SK-N-SH (cell line): ENCODE results near the gene RBM38. TPM values are rescaled to one million over a fixed set of nuclear protein-coding genes. Genes with fewer than 3 reads are reported as not detected.

ENCODE experiments used
- CTCF ChIA-PET: fragments of 300-600, 350-600 bp; formaldehyde crosslinking; extraction: SDS; loops from one replicate; lab custom pipeline; 2021; lab: Yijun Ruan, JAX
- POLR2A ChIA-PET: fragments of 350-600 bp; sonication (Branson Sonifier 250); formaldehyde crosslinking; extraction: SDS; loops from one replicate; lab custom pipeline; 2020; ENCODE audit warnings: antibody characterized with exemption, inconsistent platforms; lab: Yijun Ruan, JAX
- DNase-seq: peaks from one replicate; pipeline ENCODE4 v3.0.0; 2012
- H2AFZ ChIP-seq: fragments of 200-600 bp; sonication (generic); 2 replicates; pipeline ENCODE4 v1.8.1; 2016; ENCODE audit warnings: antibody characterized with exemption, mild to moderate bottlenecking, low read depth
- H3F3A ChIP-seq: fragments of 200-600 bp; sonication (generic); replicated peaks from 2 replicates; pipeline ENCODE3; 2016; ENCODE audit warnings: antibody characterized with exemption, mild to moderate bottlenecking; ENCODE audit not compliant: insufficient read depth
- H3K27ac ChIP-seq, 2 experiments: fragments of 200-500 bp in 1 of 2; fragments of 200-600 bp in 1 of 2; sonication (Bioruptor generic) in 1 of 2; sonication (generic), shearing (Covaris generic) in 1 of 2; 2 replicates each; pipeline versions ENCODE4 v1.5.1 to v1.6.1; 2014 to 2016; ENCODE audit warnings: low read depth in 2 of 2, inconsistent platforms in 1 of 2, low read length in 1 of 2, mild to moderate bottlenecking in 1 of 2, mixed read lengths in 1 of 2
- H3K27me3 ChIP-seq: fragments of 200-600 bp; sonication (generic), shearing (Covaris generic); 2 replicates; pipeline ENCODE4 v1.6.1; 2016; ENCODE audit warnings: mixed run types; ENCODE audit not compliant: insufficient read depth
- H3K36me3 ChIP-seq, 2 experiments: fragments of 200-500 bp in 1 of 2; fragments of 200-600 bp in 1 of 2; sonication (Bioruptor generic) in 1 of 2; sonication (generic) in 1 of 2; replicated peaks in 1 of 2; 2 replicates each; pipeline versions ENCODE3 to v1.5.1; 2014 to 2016; ENCODE audit warnings: low read length in 1 of 2, mild to moderate bottlenecking in 1 of 2; ENCODE audit not compliant: insufficient read depth in 2 of 2, control insufficient read depth in 1 of 2
- H3K4me1 ChIP-seq, 2 experiments: fragments of 200-500 bp in 1 of 2; fragments of 200-600 bp in 1 of 2; sonication (Bioruptor generic) in 1 of 2; sonication (generic), shearing (Covaris generic) in 1 of 2; 2 replicates each; pipeline versions ENCODE4 v1.5.1 to v1.6.1; 2014 to 2016; ENCODE audit warnings: low read depth in 1 of 2, low read length in 1 of 2, mixed run types in 1 of 2; ENCODE audit not compliant: insufficient read depth in 2 of 2, control insufficient read depth in 1 of 2
- H3K4me2 ChIP-seq: fragments of 200-600 bp; sonication (generic), shearing (Covaris generic); 2 replicates; pipeline ENCODE4 v1.6.1; 2017; ENCODE audit warnings: mixed run types
- H3K4me3 ChIP-seq, 2 experiments: fragments of 200-500 bp in 1 of 2; fragments of 200-600 bp in 1 of 2; sonication (Bioruptor generic) in 1 of 2; sonication (generic), shearing (Covaris generic) in 1 of 2; 2 replicates each; pipeline versions ENCODE4 v1.5.1 to v1.8.1; 2014 to 2016; ENCODE audit warnings: low read depth in 2 of 2, inconsistent platforms in 1 of 2, low read length in 1 of 2, mild to moderate bottlenecking in 1 of 2, mixed read lengths in 1 of 2, moderate library complexity in 1 of 2
- H3K79me2 ChIP-seq: fragments of 200-600 bp; sonication (generic); 2 replicates; pipeline ENCODE4 v1.8.1; 2017; ENCODE audit warnings: mild to moderate bottlenecking; ENCODE audit not compliant: insufficient read depth
- H3K9ac ChIP-seq: fragments of 200-600 bp; sonication (generic); 2 replicates; pipeline ENCODE4 v1.6.1; 2017; ENCODE audit warnings: mixed run types
- H3K9me2 ChIP-seq: fragments of 200-600 bp; sonication (generic); 2 replicates; pipeline ENCODE4 v1.6.1; 2017; ENCODE audit warnings: mixed run types
- H3K9me3 ChIP-seq: fragments of 200-600 bp; sonication (generic); 2 replicates; pipeline ENCODE4 v1.6.1; 2017; ENCODE audit warnings: mixed run types, mild to moderate bottlenecking, moderate library complexity
- H4K20me1 ChIP-seq: fragments of 200-600 bp; sonication (generic); 2 replicates; pipeline ENCODE4 v1.6.1; 2017; ENCODE audit warnings: mild to moderate bottlenecking, mixed run types; ENCODE audit not compliant: insufficient read depth
- CHD2 ChIP-seq: fragments of 150-350 bp; IDR thresholded peaks from 2 replicates; pipeline ENCODE4 v1.6.1; 2018; ENCODE audit warnings: low read length; ENCODE audit not compliant: partially characterized antibody
- ELF1 ChIP-seq: IDR thresholded peaks from 2 replicates; pipeline ENCODE4 v1.4.0; 2012
- EZH2phosphoT487 ChIP-seq: fragments of 200-600 bp; sonication (generic); IDR thresholded peaks from 2 replicates; pipeline ENCODE4 v1.6.1; 2017; ENCODE audit warnings: low read depth, mixed run types, mild to moderate bottlenecking, antibody characterized with exemption, moderate library complexity, borderline replicate concordance
- FOSL2 ChIP-seq: IDR thresholded peaks from 2 replicates; pipeline ENCODE4 v1.4.0; 2012; ENCODE audit warnings: low read depth, mild to moderate bottlenecking, moderate library complexity, borderline replicate concordance
- FOXJ3 ChIP-seq: sonication (generic); formaldehyde crosslinking; IDR thresholded peaks from 2 replicates; pipeline ENCODE4 v1.5.1; 2020; ENCODE audit warnings: mild to moderate bottlenecking, missing genetic modification reagents
- NFIC ChIP-seq: IDR thresholded peaks from 2 replicates; pipeline ENCODE4 v1.4.0; 2012; ENCODE audit warnings: borderline replicate concordance
- NRF1 ChIP-seq: IDR thresholded peaks from 2 replicates; pipeline ENCODE4 v1.6.1; 2012; ENCODE audit warnings: low read depth, mild to moderate bottlenecking, low read length
- POLR2AphosphoS5 ChIP-seq: IDR thresholded peaks from 2 replicates; pipeline ENCODE4 v1.6.1; 2012; ENCODE audit warnings: low read depth, low read length
- RXRA ChIP-seq: IDR thresholded peaks from 2 replicates; pipeline ENCODE4 v1.4.0; 2012; ENCODE audit warnings: low read depth, mild to moderate bottlenecking, borderline replicate concordance
- SIN3A ChIP-seq: IDR thresholded peaks from 2 replicates; pipeline ENCODE4 v1.6.1; 2012; ENCODE audit warnings: low read depth, mild to moderate bottlenecking, low read length, moderate library complexity, borderline replicate concordance
- TAF1 ChIP-seq: IDR thresholded peaks from 2 replicates; pipeline ENCODE4 v1.6.1; 2012; ENCODE audit warnings: low read depth, mild to moderate bottlenecking, low read length, moderate library complexity, borderline replicate concordance
- WGBS: methylation state at CpG from one replicate; pipeline ENCODE4 v1.1.6; 2017; ENCODE audit warnings: low lambda C conversion rate; 5-methylcytosine and 5-hydroxymethylcytosine counted together
- polyA plus RNA-seq, 3 experiments: library from polyadenylated mRNA; depleted of rRNA; stranded (reverse); fragments of >200 nt; gene quantifications; 2 replicates each; pipeline ENCODE4 v1.2.3, GENCODE V29; 2012
- TF ChIP-seq, protein P1 (sequence below): IDR thresholded peaks from 2 replicates; pipeline ENCODE4 v1.4.0; 2012; ENCODE audit warnings: low read depth, borderline replicate concordance
- TF ChIP-seq, protein P2 (sequence below): IDR thresholded peaks from 2 replicates; pipeline ENCODE4 v1.6.1; 2012; ENCODE audit warnings: mild to moderate bottlenecking, low read depth, low read length, moderate library complexity
- TF ChIP-seq, protein P3 (sequence below): IDR thresholded peaks from 2 replicates; pipeline ENCODE4; 2012
- TF ChIP-seq, protein P4 (sequence below): IDR thresholded peaks from 2 replicates; pipeline ENCODE4 v1.4.0; 2012; ENCODE audit warnings: low read depth, borderline replicate concordance
- TF ChIP-seq, protein P5 (sequence below): fragments of 200-600 bp; sonication (generic); IDR thresholded peaks from 2 replicates; pipeline ENCODE4 v1.6.1; 2017; ENCODE audit warnings: antibody characterized with exemption, mild to moderate bottlenecking, moderate library complexity
- TF ChIP-seq, protein P6 (sequence below): fragments of 150-350 bp; IDR thresholded peaks from 2 replicates; pipeline ENCODE4 v1.6.1; 2017; ENCODE audit warnings: antibody characterized with exemption, low read length, low read depth, borderline replicate concordance

The RBM38 gene
- polyA plus RNA-seq, 1 of the 3 experiments (the other 2 are of a cell fraction): 11.5 TPM

DNA sequence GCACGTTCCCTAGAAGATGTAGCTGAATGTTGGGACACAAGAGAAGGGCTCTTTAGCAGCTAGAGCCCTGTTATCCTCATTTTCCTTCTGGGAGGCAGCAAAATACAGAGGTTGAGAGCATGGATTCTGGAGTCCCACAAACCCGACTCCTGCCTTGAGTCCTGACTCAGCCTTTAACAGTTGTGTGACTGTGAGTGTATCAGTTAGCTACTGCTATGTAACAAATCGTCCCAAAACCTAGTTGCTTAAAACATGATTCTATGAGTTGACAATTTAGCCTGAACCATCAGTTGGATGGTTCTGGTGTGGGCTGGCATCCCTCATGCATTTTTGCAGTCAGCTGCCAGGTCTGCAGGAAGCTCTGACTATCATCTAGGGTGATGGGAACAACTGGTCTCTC, 54.6 kb downstream of the RBM38 start (continued):
- TF ChIP-seq, protein P1, sequence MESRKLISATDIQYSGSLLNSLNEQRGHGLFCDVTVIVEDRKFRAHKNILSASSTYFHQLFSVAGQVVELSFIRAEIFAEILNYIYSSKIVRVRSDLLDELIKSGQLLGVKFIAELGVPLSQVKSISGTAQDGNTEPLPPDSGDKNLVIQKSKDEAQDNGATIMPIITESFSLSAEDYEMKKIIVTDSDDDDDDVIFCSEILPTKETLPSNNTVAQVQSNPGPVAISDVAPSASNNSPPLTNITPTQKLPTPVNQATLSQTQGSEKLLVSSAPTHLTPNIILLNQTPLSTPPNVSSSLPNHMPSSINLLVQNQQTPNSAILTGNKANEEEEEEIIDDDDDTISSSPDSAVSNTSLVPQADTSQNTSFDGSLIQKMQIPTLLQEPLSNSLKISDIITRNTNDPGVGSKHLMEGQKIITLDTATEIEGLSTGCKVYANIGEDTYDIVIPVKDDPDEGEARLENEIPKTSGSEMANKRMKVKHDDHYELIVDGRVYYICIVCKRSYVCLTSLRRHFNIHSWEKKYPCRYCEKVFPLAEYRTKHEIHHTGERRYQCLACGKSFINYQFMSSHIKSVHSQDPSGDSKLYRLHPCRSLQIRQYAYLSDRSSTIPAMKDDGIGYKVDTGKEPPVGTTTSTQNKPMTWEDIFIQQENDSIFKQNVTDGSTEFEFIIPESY: no peak
- TF ChIP-seq NFIC: no peak
- no peak for TF ChIP-seq EZH2phosphoT487
- TF ChIP-seq, protein P2, sequence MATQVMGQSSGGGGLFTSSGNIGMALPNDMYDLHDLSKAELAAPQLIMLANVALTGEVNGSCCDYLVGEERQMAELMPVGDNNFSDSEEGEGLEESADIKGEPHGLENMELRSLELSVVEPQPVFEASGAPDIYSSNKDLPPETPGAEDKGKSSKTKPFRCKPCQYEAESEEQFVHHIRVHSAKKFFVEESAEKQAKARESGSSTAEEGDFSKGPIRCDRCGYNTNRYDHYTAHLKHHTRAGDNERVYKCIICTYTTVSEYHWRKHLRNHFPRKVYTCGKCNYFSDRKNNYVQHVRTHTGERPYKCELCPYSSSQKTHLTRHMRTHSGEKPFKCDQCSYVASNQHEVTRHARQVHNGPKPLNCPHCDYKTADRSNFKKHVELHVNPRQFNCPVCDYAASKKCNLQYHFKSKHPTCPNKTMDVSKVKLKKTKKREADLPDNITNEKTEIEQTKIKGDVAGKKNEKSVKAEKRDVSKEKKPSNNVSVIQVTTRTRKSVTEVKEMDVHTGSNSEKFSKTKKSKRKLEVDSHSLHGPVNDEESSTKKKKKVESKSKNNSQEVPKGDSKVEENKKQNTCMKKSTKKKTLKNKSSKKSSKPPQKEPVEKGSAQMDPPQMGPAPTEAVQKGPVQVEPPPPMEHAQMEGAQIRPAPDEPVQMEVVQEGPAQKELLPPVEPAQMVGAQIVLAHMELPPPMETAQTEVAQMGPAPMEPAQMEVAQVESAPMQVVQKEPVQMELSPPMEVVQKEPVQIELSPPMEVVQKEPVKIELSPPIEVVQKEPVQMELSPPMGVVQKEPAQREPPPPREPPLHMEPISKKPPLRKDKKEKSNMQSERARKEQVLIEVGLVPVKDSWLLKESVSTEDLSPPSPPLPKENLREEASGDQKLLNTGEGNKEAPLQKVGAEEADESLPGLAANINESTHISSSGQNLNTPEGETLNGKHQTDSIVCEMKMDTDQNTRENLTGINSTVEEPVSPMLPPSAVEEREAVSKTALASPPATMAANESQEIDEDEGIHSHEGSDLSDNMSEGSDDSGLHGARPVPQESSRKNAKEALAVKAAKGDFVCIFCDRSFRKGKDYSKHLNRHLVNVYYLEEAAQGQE: no peak
- TF ChIP-seq, protein P3, sequence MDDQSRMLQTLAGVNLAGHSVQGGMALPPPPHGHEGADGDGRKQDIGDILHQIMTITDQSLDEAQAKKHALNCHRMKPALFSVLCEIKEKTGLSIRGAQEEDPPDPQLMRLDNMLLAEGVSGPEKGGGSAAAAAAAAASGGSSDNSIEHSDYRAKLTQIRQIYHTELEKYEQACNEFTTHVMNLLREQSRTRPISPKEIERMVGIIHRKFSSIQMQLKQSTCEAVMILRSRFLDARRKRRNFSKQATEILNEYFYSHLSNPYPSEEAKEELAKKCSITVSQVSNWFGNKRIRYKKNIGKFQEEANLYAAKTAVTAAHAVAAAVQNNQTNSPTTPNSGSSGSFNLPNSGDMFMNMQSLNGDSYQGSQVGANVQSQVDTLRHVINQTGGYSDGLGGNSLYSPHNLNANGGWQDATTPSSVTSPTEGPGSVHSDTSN: no peak
- TF ChIP-seq, all 33 proteins: peak for 0

DNA sequence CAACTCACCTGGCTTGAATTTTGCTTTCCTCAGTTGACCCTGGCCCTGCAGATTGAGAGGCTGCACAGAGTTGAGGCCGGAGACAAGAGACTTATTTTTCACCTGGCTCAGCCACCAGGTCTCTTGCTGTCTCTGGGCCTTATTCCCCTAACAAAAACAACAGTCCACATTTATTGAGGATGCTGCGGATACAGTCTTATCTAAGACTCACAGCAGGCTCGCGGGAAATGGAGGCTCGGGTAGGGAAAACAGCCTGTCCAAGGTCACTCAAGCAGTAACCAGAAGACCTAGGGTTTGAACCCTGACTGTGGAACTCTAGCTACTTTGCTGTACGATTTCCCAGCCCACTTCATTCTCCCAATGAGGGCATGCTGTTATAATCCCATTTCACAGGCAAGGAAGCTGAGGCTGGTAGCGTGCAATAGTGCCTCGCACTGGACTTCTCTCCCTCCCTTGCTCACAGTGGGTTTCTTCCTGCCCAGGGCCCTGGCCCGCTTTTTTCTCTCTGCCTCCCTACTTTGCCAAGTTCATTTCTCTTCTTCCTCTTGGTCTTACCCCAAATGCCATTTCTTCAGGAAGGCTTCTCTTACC, 57.7 kb downstream of the RBM38 start:
- H2AFZ ChIP-seq: no peak overlapping the region
- H3K27ac ChIP-seq: no peak overlapping the region
- no peak for DNase-seq
- 83% methylated on average over 8 of the region's 9 CpGs for WGBS
- H3K27me3 ChIP-seq: 0 out of 2 replicates have a peak, but pooled peaks cover 4% of the 10 kb centered on the region
- ChIA-PET CTCF (interaction anchor here (1.4 kb wide), 1 partner anchor 14 kb away, joined by 3 read pairs; no protein-coding TSS in a partner anchor), POLR2A (no interaction called here)
- H3F3A ChIP-seq: no peaks in the 10 kb centered on the region
- no peak overlapping the region for H3K4me3 ChIP-seq
- no peaks in the 10 kb centered on the region for H3K79me2 ChIP-seq
- H3K36me3 ChIP-seq: no peaks in the 10 kb centered on the region
- H3K4me2 ChIP-seq: no peak overlapping the region
- peaks cover 0 to 32% of the 10 kb centered on the region in 2 experiments; a peak in 1 of 4 replicates for H3K4me1 ChIP-seq
- no peaks in the 10 kb centered on the region for H3K9me3 ChIP-seq
- H4K20me1 ChIP-seq: no peaks in the 10 kb centered on the region
- no peaks in the 10 kb centered on the region for H3K9me2 ChIP-seq
- H3K9ac ChIP-seq: no peak overlapping the region
- TF ChIP-seq, protein P1: no peak
- TF ChIP-seq, protein P4, sequence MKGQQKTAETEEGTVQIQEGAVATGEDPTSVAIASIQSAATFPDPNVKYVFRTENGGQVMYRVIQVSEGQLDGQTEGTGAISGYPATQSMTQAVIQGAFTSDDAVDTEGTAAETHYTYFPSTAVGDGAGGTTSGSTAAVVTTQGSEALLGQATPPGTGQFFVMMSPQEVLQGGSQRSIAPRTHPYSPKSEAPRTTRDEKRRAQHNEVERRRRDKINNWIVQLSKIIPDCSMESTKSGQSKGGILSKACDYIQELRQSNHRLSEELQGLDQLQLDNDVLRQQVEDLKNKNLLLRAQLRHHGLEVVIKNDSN: no peak
- TF ChIP-seq, protein P5, sequence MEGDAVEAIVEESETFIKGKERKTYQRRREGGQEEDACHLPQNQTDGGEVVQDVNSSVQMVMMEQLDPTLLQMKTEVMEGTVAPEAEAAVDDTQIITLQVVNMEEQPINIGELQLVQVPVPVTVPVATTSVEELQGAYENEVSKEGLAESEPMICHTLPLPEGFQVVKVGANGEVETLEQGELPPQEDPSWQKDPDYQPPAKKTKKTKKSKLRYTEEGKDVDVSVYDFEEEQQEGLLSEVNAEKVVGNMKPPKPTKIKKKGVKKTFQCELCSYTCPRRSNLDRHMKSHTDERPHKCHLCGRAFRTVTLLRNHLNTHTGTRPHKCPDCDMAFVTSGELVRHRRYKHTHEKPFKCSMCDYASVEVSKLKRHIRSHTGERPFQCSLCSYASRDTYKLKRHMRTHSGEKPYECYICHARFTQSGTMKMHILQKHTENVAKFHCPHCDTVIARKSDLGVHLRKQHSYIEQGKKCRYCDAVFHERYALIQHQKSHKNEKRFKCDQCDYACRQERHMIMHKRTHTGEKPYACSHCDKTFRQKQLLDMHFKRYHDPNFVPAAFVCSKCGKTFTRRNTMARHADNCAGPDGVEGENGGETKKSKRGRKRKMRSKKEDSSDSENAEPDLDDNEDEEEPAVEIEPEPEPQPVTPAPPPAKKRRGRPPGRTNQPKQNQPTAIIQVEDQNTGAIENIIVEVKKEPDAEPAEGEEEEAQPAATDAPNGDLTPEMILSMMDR: no peak
- no peak for TF ChIP-seq SIN3A
- TF ChIP-seq NRF1: no peak
- no peak for TF ChIP-seq TAF1
- TF ChIP-seq FOXJ3: no peak
- no peak for TF ChIP-seq ELF1
- TF ChIP-seq RXRA: no peak
- TF ChIP-seq POLR2AphosphoS5: no peak
- TF ChIP-seq FOSL2: no peak
- TF ChIP-seq, protein P6, sequence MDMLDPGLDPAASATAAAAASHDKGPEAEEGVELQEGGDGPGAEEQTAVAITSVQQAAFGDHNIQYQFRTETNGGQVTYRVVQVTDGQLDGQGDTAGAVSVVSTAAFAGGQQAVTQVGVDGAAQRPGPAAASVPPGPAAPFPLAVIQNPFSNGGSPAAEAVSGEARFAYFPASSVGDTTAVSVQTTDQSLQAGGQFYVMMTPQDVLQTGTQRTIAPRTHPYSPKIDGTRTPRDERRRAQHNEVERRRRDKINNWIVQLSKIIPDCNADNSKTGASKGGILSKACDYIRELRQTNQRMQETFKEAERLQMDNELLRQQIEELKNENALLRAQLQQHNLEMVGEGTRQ: no peak
- TF ChIP-seq CHD2: no peak
- TF ChIP-seq NFIC: no peak
